CD4-positive, alpha-beta T cell (primary cell): Measurements from ENCODE around the gene TUBB6. TPM values are rescaled to one million over a fixed set of nuclear protein-coding genes. Genes with fewer than 3 reads are reported as not detected.

Source experiments
- ATAC-seq: fragments of 200-7000 bp; cut with Tn5 transposase; one replicate; pipeline ENCODE4 v1.10.0; 2022; ENCODE audit warnings: mild to moderate bottlenecking; ENCODE audit not compliant: poor library complexity
- CTCF ChIA-PET: fragments of 350-600 bp; sonication (Branson Sonifier 250); formaldehyde crosslinking; loops from one replicate; lab custom pipeline; 2021; ENCODE audit warnings: antibody characterized with exemption, inconsistent platforms; lab: Charles Lee
- POLR2A ChIA-PET: fragments of 350-600 bp; sonication (Branson Sonifier 250); formaldehyde crosslinking; loops from one replicate; lab custom pipeline; 2021; ENCODE audit warnings: antibody characterized with exemption, inconsistent platforms; lab: Charles Lee
- DNase-seq, 14 experiments: peaks; one replicate each; pipeline ENCODE4 v3.0.0-alpha.2; 2013 to 2020; ENCODE audit warnings: mixed read lengths in 2 of 14
- H3K27ac ChIP-seq, 2 donors: one replicate each; pipeline versions ENCODE4 v1.5.1 to v1.7.0; 2013; ENCODE audit warnings: low read length in 2 of 2, low read depth in 1 of 2, mild to moderate bottlenecking in 1 of 2
- H3K27me3 ChIP-seq, 2 experiments: 1 replicate in 1 of 2; 2 replicates in 1 of 2; pipeline versions ENCODE4 v1.6.1 to v1.7.0; 2013; ENCODE audit warnings: low read length in 2 of 2, control low read depth in 1 of 2, mild to moderate bottlenecking in 1 of 2, moderate library complexity in 1 of 2; ENCODE audit not compliant: insufficient read depth in 2 of 2, control insufficient read depth in 1 of 2
- H3K36me3 ChIP-seq: one replicate; pipeline ENCODE4 v1.6.1; 2013; ENCODE audit warnings: low read length, control low read depth; ENCODE audit not compliant: insufficient read depth
- H3K4me1 ChIP-seq: one replicate; pipeline ENCODE4 v1.6.1; 2013; ENCODE audit warnings: low read length, control low read depth; ENCODE audit not compliant: insufficient read depth
- H3K4me3 ChIP-seq: one replicate; pipeline ENCODE4 v1.5.1; 2013; ENCODE audit warnings: mild to moderate bottlenecking, low read length, moderate library complexity
- H3K9me3 ChIP-seq, 2 experiments: 1 replicate in 1 of 2; 2 replicates in 1 of 2; pipeline versions ENCODE4 v1.6.1 to v1.7.0; 2013; ENCODE audit warnings: low read length in 2 of 2, mild to moderate bottlenecking in 2 of 2, control low read depth in 1 of 2, moderate library complexity in 1 of 2; ENCODE audit not compliant: control insufficient read depth in 1 of 2, insufficient read depth in 1 of 2
- H3K27ac Mint-ChIP-seq: one replicate; pipeline ENCODE4 v1.8.0; 2020; ENCODE audit warnings: mixed read lengths
- H3K27me3 Mint-ChIP-seq: one replicate; pipeline ENCODE4 v1.8.0; 2021; ENCODE audit warnings: mixed read lengths
- H3K36me3 Mint-ChIP-seq: one replicate; pipeline ENCODE4 v1.8.0; 2021; ENCODE audit warnings: low read depth, mixed read lengths
- H3K4me1 Mint-ChIP-seq: one replicate; pipeline ENCODE4 v1.8.0; 2021; ENCODE audit warnings: low read depth, mixed read lengths
- H3K4me3 Mint-ChIP-seq: one replicate; pipeline ENCODE4 v1.8.0; 2020; ENCODE audit warnings: mild to moderate bottlenecking, mixed read lengths
- H3K9me3 Mint-ChIP-seq: one replicate; pipeline ENCODE4 v1.8.0; 2020; ENCODE audit warnings: mixed read lengths
- intact Hi-C, 2 experiments: fragments of 100-400 bp; cut with DNase I in 1 of 2; cut with micrococcal nuclease in 1 of 2; formaldehyde crosslinking; loops; one replicate each; pipeline versions ENCODE4 v1.15.1 to v1.9.0; 2023 to 2025; cut with DNase I, micrococcal nuclease
- total RNA-seq, 174 experiments: library from RNA in 2 of 174; stranded (reverse) in 2 of 174; gene quantifications; one replicate each; pipeline ENCODE4 v1.2.3 and lab custom pipeline; 2021 to 2026
- TF ChIP-seq, protein P1 (sequence below): fragments of 200-600 bp; IDR thresholded peaks from one replicate; pipeline ENCODE4 v1.8.0; 2022; ENCODE audit warnings: antibody characterized with exemption, mild to moderate bottlenecking

The TUBB6 gene
- total RNA-seq, 2 experiments from 2014 or later = 0.88 to 0.98 TPM

DNA sequence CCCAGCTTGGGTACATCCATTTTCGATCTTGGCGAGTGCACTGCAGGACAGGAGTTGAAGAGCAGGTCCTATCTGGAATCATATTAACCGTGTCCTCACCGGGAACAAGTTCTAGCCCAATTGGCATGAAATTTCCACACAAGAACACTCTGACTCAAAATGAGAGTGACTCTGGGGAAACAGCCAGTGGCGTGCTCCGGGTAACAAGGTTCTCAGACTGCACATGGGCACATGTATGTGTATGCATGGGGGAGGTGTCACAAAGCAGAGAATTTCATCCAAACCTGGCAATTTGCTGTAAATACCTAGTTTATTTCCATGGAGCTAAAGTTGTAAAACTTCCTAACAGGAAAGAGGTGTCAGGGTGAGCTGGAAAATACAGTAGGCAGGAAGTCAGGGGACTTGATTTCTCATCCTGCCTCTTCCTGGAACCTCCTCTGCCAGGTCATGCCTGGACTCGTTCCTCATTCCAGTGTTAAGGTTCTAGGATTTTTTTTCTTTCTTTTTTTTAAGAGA, 1.7 kb downstream of the TUBB6 start:
- intact Hi-C loops = no loop called here
- peaks cover 3% of the 10 kb centered on the region for H3K9me3 Mint-ChIP-seq
- no peak for DNase-seq
- Histone ChIP-seq H3K4me1 (peaks cover 12% of the 10 kb centered on the region), H3K4me3 (no peak overlapping the region), H3K27ac (no peak overlapping the region), H3K36me3 (no peaks in the 10 kb centered on the region), H3K9me3 (peaks cover 5 to 29% of the 10 kb centered on the region in 2 experiments), H3K27me3 (peaks cover 26 to 41% of the 10 kb centered on the region in 2 experiments)
- CTCF ChIA-PET = no interaction called here
- H3K36me3 Mint-ChIP-seq = peaks cover 3% of the 10 kb centered on the region
- no peak overlapping the region for H3K4me3 Mint-ChIP-seq
- POLR2A ChIA-PET = no interaction called here
- no peak for ATAC-seq
- H3K4me1 Mint-ChIP-seq = peaks cover 11% of the 10 kb centered on the region
- no peak overlapping the region for H3K27ac Mint-ChIP-seq
- TF ChIP-seq, protein P1, sequence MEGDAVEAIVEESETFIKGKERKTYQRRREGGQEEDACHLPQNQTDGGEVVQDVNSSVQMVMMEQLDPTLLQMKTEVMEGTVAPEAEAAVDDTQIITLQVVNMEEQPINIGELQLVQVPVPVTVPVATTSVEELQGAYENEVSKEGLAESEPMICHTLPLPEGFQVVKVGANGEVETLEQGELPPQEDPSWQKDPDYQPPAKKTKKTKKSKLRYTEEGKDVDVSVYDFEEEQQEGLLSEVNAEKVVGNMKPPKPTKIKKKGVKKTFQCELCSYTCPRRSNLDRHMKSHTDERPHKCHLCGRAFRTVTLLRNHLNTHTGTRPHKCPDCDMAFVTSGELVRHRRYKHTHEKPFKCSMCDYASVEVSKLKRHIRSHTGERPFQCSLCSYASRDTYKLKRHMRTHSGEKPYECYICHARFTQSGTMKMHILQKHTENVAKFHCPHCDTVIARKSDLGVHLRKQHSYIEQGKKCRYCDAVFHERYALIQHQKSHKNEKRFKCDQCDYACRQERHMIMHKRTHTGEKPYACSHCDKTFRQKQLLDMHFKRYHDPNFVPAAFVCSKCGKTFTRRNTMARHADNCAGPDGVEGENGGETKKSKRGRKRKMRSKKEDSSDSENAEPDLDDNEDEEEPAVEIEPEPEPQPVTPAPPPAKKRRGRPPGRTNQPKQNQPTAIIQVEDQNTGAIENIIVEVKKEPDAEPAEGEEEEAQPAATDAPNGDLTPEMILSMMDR = no peak
- H3K27me3 Mint-ChIP-seq = peaks cover 58% of the 10 kb centered on the region

DNA sequence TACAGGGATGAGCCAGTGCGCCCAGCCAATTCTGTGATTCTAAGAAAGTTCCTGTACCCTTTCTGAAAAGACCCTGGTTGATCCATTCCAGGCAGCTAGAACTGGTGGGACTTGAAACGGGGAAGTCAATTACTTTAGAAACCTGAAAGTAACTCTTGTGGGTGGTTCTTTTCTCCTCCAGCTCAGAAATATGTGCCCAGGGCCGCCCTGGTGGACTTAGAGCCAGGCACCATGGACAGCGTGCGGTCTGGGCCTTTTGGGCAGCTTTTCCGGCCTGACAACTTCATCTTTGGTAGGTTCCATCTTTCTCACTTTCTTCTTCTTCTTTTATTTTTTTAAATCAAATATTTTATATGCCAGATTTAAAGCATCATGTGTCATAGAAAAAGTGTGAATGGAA, 2.7 kb downstream of the TUBB6 start:
- TF ChIP-seq, protein P1 = no peak
- ChIA-PET CTCF (no interaction called here), POLR2A (no interaction called here)
- H3K4me1 Mint-ChIP-seq = peaks cover 11% of the 10 kb centered on the region
- H3K4me3 Mint-ChIP-seq = no peak overlapping the region
- H3K4me1 ChIP-seq = peaks cover 12% of the 10 kb centered on the region
- no peaks in the 10 kb centered on the region for H3K36me3 ChIP-seq
- peaks cover 5 to 29% of the 10 kb centered on the region in 2 experiments for H3K9me3 ChIP-seq
- H3K9me3 Mint-ChIP-seq = peaks cover 3% of the 10 kb centered on the region
- H3K27ac Mint-ChIP-seq = no peak overlapping the region
- ATAC-seq (no peak), DNase-seq (no peak)
- intact Hi-C loops = no loop called here
- H3K27me3 ChIP-seq = peaks cover 25 to 38% of the 10 kb centered on the region in 2 experiments
- no peak overlapping the region for H3K27ac ChIP-seq
- peaks cover 50% of the 10 kb centered on the region for H3K27me3 Mint-ChIP-seq
- H3K36me3 Mint-ChIP-seq = peaks cover 3% of the 10 kb centered on the region
- H3K4me3 ChIP-seq = no peak overlapping the region

DNA sequence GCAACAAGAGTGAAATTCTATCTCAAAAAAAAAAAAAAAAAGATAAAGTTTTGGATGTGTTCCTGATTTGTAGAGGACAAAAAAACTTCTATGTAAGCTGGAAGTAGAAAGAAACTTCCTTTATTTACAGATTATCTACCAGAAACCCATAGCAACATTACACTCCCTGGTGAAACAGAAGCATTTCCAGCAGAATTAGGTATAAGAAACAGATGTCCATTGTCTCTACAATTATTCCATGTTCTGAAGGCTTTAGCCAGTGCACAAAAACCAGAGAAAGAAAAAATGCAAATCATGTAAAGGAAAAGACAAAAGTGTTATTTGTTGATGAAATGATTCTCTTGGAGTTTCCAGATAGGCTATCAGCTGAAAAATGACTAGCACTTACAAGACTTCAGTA, 4.9 kb downstream of the TUBB6 start:
- Mint-ChIP-seq H3K4me3 (no peak overlapping the region), H3K27me3 (peaks cover 31% of the 10 kb centered on the region), H3K4me1 (no peaks in the 10 kb centered on the region), H3K9me3 (peaks cover 3% of the 10 kb centered on the region), H3K36me3 (peaks cover 3% of the 10 kb centered on the region), H3K27ac (no peak overlapping the region)
- Histone ChIP-seq H3K36me3 (no peaks in the 10 kb centered on the region), H3K27ac (no peak overlapping the region), H3K27me3 (peaks cover 16 to 20% of the 10 kb centered on the region in 2 experiments), H3K4me1 (peaks cover 4% of the 10 kb centered on the region), H3K4me3 (no peak overlapping the region), H3K9me3 (peaks cover 5 to 22% of the 10 kb centered on the region in 2 experiments)
- intact Hi-C loops = no loop called here
- CTCF ChIA-PET = no interaction called here
- no peak for ATAC-seq
- TF ChIP-seq, protein P1 = no peak
- POLR2A ChIA-PET = no interaction called here
- DNase-seq = no peak
